Neutrophil (primary cell): ENCODE results near the gene PALM.
A peak's percentile ranks its signal among the peaks of the same experiment; 100 is the strongest.

ENCODE experiments used
- H3K27ac ChIP-seq: fragments of 200-600 bp; sonication (generic); 2 replicates; pipeline ENCODE4 v1.5.1; 2016; ENCODE audit warnings: mild to moderate bottlenecking, moderate library complexity
- H3K27me3 ChIP-seq: fragments of 200-600 bp; sonication (generic); 2 replicates; pipeline ENCODE4 v1.6.0; 2016; ENCODE audit warnings: mild to moderate bottlenecking
- H3K36me3 ChIP-seq: fragments of 200-600 bp; sonication (generic); 2 replicates; pipeline ENCODE4 v1.5.1; 2017
- H3K4me1 ChIP-seq, 2 experiments: fragments of 200-600 bp in 1 of 2; sonication (generic) in 1 of 2; 1 replicate in 1 of 2; 2 replicates in 1 of 2; pipeline versions ENCODE4 v1.5.1 to v1.6.1; 2013 to 2016; ENCODE audit warnings: low read depth in 1 of 2, low read length in 1 of 2, mild to moderate bottlenecking in 1 of 2, moderate library complexity in 1 of 2; ENCODE audit not compliant: control insufficient read depth in 1 of 2, insufficient read depth in 1 of 2
- H3K4me3 ChIP-seq, 2 experiments: fragments of 200-600 bp in 1 of 2; sonication (generic) in 1 of 2; 1 replicate in 1 of 2; 2 replicates in 1 of 2; pipeline ENCODE4 v1.5.1; 2013 to 2016; ENCODE audit warnings: low read depth in 1 of 2, low read length in 1 of 2, mild to moderate bottlenecking in 1 of 2, moderate library complexity in 1 of 2
- H3K9me3 ChIP-seq: fragments of 200-600 bp; sonication (generic); 2 replicates; pipeline ENCODE4 v1.5.1; 2016
- CTCF ChIP-seq: fragments of 200-600 bp; sonication (generic); IDR thresholded peaks from 2 replicates; pipeline ENCODE4 v1.5.1; 2016; ENCODE audit warnings: antibody characterized with exemption

PALM gene

DNA sequence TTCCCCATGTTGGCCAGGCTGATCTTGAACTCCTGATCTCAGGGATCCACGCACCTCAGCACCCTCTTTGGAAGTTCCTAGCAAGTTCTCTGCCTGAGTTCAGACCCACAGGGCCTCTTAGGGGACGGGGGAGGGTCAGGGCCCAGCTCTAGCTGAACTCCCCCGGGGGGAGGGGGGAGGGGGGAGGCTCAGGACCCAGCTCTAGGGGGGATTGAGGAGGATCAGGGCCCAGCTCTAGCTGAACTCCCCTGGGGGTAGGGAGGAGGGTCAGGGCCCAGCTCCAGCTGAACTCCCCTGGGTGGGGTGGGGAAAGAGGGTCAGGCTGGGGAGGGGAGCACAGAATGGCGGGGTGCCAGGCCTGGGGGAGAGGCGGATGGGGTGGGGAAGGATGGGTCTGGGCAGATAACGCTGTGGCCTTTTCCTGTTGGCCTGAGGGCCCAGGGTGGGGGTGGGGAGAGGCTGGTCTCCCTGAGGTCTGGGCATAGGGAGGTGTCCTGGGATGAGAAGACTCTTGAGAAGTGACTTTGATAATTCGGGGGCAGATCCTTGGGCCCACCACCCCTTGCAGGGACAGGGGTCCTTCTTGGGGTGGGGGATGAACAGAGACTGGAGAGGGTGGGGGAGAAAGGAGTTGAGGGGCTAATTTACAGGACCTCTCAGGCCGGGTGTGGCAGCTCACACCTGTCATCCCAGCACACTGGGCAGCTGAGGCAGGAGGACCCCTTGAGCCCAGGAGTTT is 83.0 kb downstream of the PALM start:
- Histone ChIP-seq H3K9me3 (no peaks in the 10 kb centered on the region), H3K27me3 (no peaks in the 10 kb centered on the region), H3K36me3 (no peaks in the 10 kb centered on the region), H3K4me3 (no peak overlapping the region), H3K27ac (no peak overlapping the region), H3K4me1 (peaks cover 18 to 19% of the 10 kb centered on the region in 2 experiments)
- no peak for TF ChIP-seq CTCF

GRCh38 chr19:792306-792885 is 83.7 kb downstream of the PALM start:
- no peak overlapping the region for H3K27ac ChIP-seq
- no peaks in the 10 kb centered on the region for H3K36me3 ChIP-seq
- peaks cover 18 to 19% of the 10 kb centered on the region in 2 experiments for H3K4me1 ChIP-seq
- no peak overlapping the region for H3K4me3 ChIP-seq
- H3K9me3 ChIP-seq, result no peaks in the 10 kb centered on the region
- no peak for TF ChIP-seq CTCF
- no peaks in the 10 kb centered on the region for H3K27me3 ChIP-seq

GRCh38 chr19:793806-794205 is 85.1 kb downstream of the PALM start:
- H3K9me3 ChIP-seq, result no peaks in the 10 kb centered on the region
- no peaks in the 10 kb centered on the region for H3K36me3 ChIP-seq
- peaks cover 22 to 24% of the 10 kb centered on the region in 2 experiments for H3K4me1 ChIP-seq
- no peak for TF ChIP-seq CTCF
- no peaks in the 10 kb centered on the region for H3K27me3 ChIP-seq
- no peak overlapping the region for H3K4me3 ChIP-seq
- no peak overlapping the region for H3K27ac ChIP-seq

GRCh38 chr19:795073-795611 is 86.4 kb downstream of the PALM start:
- Histone ChIP-seq H3K27me3 (no peaks in the 10 kb centered on the region), H3K4me1 (peaks cover 27% of the 10 kb centered on the region in 2 experiments), H3K4me3 (no peak overlapping the region), H3K9me3 (no peaks in the 10 kb centered on the region), H3K36me3 (no peaks in the 10 kb centered on the region), H3K27ac (no peak overlapping the region)
- TF ChIP-seq CTCF, result no peak

DNA sequence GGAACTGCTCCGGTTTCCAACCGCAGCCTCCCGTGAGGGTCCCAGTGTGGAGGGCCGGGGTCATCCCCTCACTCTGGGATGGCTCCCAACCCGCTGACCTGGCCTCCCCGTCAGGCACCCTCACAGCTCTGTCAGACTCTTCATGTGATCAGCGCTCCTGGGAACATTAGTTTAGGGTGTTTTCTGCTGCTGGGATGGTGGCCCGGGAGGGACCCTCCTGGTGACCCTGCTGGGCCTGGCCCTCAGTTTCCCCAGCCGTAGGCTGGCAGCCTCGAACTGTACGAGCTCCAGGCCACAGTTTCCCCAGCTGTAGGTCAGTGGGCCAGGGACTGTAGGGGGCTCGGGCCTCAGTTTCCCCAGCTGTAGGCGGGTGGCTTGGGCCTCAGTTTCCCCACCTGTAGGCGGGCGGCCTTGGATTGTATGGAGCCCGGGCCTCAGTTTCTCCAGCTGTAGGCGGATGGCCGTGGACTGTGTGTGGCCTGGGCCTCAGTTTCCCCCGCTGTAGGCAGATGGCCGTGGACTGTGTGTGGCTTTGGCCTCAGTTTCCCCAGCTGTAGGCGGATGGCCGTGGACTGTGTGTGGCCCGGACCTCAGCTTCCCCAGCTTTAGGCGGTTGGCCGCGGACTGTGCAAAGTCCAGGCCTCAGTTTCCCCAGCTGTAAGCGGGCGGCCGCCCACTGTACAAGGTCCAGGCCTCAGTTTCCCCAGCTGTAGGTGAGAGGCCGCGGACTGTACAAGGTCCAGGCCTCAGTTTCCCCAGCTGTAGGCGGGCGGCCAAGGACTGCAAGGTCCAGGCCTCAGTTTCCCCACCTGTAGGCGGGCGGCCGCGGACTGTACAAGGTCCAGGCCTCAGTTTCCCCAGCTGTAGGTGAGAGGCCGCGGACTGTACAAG is 87.2 kb downstream of the PALM start:
- Histone ChIP-seq H3K27me3 (no peaks in the 10 kb centered on the region), H3K4me1 (peaks cover 34% of the 10 kb centered on the region in 2 experiments), H3K4me3 (peak overlapping the region; percentile 80 to 85), H3K36me3 (no peaks in the 10 kb centered on the region), H3K27ac (no peak overlapping the region), H3K9me3 (no peaks in the 10 kb centered on the region)
- TF ChIP-seq CTCF, result no peak
